Measurements from ENCODE around the gene GALT.

Gene GALT

DNA sequence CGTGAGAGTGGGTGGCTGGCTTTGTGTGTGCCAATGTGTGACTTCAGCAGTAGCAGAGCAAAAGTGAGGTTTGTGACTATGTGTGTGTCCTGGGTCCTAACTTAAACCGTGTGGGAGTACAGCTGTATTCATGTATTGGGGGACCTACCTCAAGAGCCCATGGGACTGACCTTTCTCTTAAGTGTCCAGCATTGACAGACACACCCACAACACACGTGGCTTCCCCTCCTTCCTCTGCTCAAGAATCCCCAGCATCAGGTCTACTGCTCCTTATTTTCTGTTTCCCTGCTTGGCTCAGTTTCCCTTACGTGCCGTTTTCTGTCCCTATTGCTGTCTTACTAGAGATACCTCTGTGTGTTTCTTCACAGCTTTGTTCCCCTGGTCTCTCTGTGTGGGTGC is 6.1 kb downstream of the GALT start:
- DNase-seq, result no peak

- no peak for DNase-seq
Observed at GRCh38 chr9:34653151-34654072, 6.9 kb downstream of the GALT start.

DNA sequence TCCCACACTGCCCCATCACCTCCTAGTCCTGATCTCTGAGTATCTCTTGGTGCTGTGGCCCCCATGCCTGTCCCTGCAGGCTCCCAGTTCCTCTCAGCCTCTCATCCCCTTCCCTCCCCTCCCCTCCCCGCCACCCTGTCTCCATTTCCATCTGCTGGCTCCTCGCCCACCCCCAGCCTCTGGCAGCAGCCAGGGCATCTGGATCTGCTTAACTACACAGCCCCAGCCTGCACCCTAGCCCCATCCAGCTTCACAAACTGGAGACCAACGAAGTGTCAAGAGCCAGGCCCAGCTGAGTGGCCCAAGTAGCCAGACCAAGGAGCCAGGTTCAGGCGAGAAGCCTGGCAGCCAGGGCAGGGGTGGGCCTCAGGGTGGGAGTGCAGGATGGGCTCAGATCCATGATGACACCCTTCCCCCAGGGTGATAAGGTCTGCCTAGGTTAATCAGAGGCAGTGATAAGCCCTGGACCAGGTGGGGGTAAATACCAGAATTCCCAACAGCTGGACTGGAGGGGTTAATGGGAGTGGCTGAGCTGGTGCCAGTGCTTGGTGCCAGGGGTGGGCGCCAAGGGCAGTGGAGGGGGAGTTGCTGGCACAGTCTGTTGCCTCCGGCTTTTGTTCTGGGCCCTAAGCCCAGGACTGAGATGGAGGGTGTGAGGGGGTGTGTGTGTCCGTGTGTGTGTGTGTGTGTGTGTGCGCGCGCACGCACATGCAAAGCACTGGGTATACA is 8.0 kb downstream of the GALT start:
- peak; percentile 82 to 96 for DNase-seq

DNA sequence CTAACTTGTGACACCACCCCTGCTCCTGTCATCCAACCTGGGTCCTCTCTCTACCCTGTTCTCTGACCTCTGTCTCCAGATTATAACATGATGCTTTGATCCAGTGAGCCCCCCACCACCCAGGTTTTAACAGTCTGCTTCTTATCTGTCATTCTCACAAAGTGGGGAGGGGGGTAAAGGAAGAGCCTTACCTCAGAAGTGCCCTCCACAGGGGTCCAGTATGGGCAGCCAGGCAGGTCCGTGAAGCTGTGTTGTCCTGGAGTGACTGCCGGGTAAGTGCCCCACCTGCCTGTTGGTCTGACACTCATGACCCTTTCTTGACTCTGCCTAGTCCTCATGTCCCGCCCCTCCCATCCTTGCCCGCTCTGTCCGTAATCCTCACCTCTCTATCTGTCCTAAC is 8.9 kb downstream of the GALT start:
- no peak for DNase-seq

- no peak for DNase-seq
Observed at GRCh38 chr9:34656992-34657391, 10.5 kb downstream of the GALT start.

GRCh38 chr9:34658461-34658860 is 12.0 kb downstream of the GALT start:
- no peak for DNase-seq

- no peak for DNase-seq
Observed at GRCh38 chr9:34659592-34660253, 13.2 kb downstream of the GALT start.

- DNase-seq, result no peak
Observed at GRCh38 chr9:34662526-34663302, 16.2 kb downstream of the GALT start, which contains the start of gene CCL27. CCL27 (minus strand) TSS chr9:34662657; CDS start chr9:34662633, 24 bp downstream.

GRCh38 chr9:34663303-34663605 is 16.8 kb downstream of the GALT start:
- DNase-seq, result no peak

DNA sequence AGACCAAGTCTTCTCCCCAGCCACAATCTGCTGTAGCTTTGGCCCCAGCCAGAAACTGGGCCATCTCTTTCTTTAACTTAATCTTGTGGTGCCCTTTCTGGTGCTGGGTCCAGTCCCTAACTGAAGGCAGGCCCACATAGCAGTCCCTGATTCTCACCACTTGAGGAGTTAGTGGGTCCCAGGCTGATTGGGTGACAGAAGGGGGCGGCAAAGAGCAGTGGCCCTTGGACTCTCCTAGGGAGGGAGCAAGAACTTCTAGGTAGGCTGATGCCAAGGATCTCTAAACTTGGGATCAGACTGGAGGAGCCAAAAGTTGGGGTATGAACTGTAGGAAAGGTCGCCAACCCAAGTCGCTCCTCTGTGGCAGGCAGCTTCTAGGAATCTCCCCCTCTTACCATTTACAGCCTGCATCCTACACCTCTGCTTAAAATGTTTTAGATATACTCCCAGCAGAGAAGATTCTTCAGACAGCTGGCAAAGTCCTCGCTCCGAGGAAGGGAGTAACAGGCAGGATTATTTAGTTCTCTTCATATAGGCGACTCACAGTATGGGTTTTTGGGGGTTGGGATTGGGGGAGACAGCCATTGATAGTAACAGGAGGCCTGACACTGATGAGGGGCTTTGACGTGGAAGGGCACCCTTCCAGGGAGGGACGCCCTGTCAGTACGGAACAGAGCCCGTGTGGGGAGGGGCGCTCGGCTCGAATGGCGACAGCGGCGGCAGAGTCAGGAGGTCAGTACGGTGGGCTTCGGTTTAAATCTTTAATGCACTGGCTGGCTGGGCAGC is 18.0 kb downstream of the GALT start:
- DNase-seq, result peak; percentile 9 to 18

DNA sequence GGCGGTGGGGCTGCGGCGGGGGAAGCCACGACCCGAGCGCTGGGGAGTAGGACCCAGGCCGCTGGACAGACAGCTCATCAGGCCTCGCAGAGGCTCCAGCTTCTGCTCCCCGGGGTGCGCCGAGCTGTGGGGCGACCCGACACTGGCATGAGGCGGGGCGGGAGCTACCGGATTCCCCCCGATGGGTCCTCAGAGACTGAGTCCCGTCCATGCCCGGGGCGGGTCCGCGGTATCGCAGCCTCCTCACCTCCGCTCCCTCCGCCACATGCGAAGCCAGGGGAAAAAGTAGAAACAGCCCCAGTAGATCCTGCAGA is 18.5 kb downstream of the GALT start:
- DNase-seq, result no peak

GRCh38 chr9:34665381-34666250 is 19.1 kb downstream of the GALT start:
- peak; percentile 51 to 85 for DNase-seq

- DNase-seq, result no peak
Observed at GRCh38 chr9:34669809-34670562, 23.5 kb downstream of the GALT start.

DNA sequence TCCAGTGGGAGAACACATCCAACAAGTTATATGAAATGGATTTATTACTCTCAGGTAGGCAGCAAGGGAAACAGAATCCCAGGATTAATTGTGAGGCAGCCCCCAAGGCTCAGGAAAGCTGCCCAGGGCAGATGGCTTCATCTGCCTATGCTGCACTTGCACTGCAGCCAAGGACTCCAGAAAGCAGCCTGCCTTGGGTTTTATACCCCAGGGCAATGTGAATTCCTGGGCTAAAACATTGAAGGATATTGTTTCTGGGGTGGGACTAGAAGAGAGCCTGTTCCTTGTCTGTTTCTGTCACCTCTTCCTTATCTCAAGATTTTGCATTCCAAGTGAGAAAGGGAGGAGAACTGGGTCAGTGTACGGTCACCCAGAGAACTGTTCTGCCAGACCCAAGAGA is 24.8 kb downstream of the GALT start:
- no peak for DNase-seq

GRCh38 chr9:34674440-34674839 is 28.0 kb downstream of the GALT start:
- DNase-seq, result no peak

- DNase-seq, result peak; percentile 74 to 81
Observed at GRCh38 chr9:34675048-34675714, 28.7 kb downstream of the GALT start.

GRCh38 chr9:34675869-34676268 is 29.4 kb downstream of the GALT start:
- no peak for DNase-seq

DNA sequence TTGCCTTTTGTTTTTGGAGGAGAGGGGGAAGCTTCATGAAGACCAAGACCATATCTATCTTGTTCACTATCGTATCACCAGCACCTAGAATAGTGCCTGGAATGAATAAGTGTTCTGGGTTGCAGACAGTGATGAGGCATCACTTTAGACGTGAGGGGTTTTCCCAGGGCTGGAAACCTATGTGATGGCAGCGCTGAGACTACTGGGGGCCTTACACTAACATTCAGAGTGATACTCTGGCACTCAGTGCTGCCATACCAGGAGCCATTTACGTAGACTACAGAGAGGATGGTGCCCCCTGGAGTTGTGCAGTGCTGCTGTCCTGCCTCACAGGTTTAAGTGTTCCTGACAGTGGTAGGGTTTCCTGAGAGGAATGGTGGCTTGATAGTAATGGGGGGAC is 37.7 kb downstream of the GALT start:
- no peak for DNase-seq

DNA sequence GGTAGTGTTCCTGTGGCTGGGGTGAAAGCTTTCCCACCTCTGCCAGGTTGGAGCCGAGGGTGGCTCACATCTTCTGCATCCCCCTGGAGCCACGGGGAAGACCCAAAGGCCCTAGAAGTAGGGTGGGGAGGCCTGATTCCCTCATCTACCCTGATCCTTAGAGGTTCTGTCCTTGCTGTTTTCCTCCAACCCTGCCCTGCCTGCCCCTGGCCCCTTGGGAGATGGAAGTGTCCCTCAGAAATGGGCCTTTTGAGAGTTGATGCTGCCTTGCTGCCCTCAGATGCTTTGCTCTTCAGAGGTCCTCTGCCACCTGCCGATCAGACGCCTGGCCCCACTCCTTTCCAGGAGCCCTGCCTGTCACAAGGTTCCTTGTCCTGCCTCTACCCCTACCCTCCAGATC is 38.3 kb downstream of the GALT start:
- no peak for DNase-seq

DNA sequence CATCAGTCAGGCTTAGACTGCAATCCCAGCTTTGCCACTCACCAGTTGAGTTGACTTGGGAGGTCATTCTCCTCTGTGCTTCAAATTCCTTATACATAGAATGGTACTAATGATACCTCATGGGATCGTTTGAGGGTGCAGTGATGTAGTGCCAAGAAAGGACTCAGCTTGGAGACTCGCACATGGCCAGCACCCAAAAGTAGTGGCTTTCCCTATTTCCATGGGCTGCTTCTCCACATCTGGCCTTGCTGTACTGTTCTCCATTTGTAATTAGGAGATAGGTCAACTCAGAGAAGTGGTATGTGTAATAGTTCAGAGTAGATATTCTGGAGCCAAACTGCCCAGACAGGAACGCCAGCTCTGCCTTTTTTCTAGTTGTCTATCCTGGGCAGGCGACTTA is 39.1 kb downstream of the GALT start:
- DNase-seq, result no peak

All from NCI-H446 (cell line).